ENCODE data around the gene CXADR.

- TF ChIP-seq CTCF (conservative IDR thresholded peaks at IDR 0.05) (no peak), EZH2 (IDR thresholded peaks at IDR 0.05; ENCODE audit: low read depth) (no peak)
Measured at GRCh38 chr21:17526776-17527175, 13.9 kb downstream of the CXADR start.

Data from PC-9 (cell line).